ENCODE results near the gene LAMB1.

GRCh38 chr7:107909445-107909844 lies 93.5 kb downstream of the LAMB1 start:
- TF ChIP-seq CTCF (IDR thresholded peaks at IDR 0.05; ENCODE audit: low read depth, low read length), result no peak
- TF ChIP-seq EZH2phosphoT487 (IDR thresholded peaks at IDR 0.05; ENCODE audit: low read depth), result no peak

Data from OCI-LY3 (cell line).